OCI-LY3 (cell line): ENCODE measurements around the gene ITGAX.

Experiments used
- H2AFZ ChIP-seq: fragments of 200-600, 300-600 bp; shearing (Covaris generic); 2 replicates; pipeline ENCODE4 v1.6.0; 2014; ENCODE audit warnings: antibody characterized with exemption, low read depth, low read length
- H3K27ac ChIP-seq: fragments of 200-600, 300-600 bp; sonication (generic); 2 replicates; pipeline ENCODE4 v1.5.1; 2014; ENCODE audit warnings: mild to moderate bottlenecking, low read length, moderate library complexity, mixed read lengths
- H3K27me3 ChIP-seq: fragments of 200-600, 300-600 bp; sonication (generic); 2 replicates; pipeline ENCODE4 v1.6.1; 2014; ENCODE audit warnings: low read depth, low read length, mixed read lengths
- H3K36me3 ChIP-seq: fragments of 200-600, 300-600 bp; sonication (generic); replicated peaks from 2 replicates; pipeline ENCODE3; 2014; ENCODE audit warnings: low read depth, low read length, mixed read lengths
- H3K4me1 ChIP-seq: fragments of 300-600, 200-600 bp; sonication (generic); 2 replicates; pipeline ENCODE4 v1.6.1; 2014; ENCODE audit warnings: low read length, mixed read lengths
- H3K4me2 ChIP-seq: fragments of 200-600, 300-600 bp; sonication (generic); 2 replicates; pipeline ENCODE4 v1.6.1; 2014; ENCODE audit warnings: low read length, mixed read lengths
- H3K4me3 ChIP-seq: fragments of 300-600, 200-600 bp; sonication (generic); 2 replicates; pipeline ENCODE4 v1.5.1; 2014; ENCODE audit warnings: antibody characterized with exemption, mild to moderate bottlenecking, low read length, moderate library complexity
- H3K79me2 ChIP-seq: fragments of 300-600, 200-600 bp; shearing (Covaris generic); 2 replicates; pipeline ENCODE4 v1.6.1; 2014; ENCODE audit warnings: mild to moderate bottlenecking, low read length, mixed read lengths
- H3K9ac ChIP-seq: fragments of 300-600, 200-600 bp; shearing (Covaris generic); 2 replicates; pipeline ENCODE4 v1.6.0; 2014; ENCODE audit warnings: mild to moderate bottlenecking, low read length, moderate library complexity
- H3K9me3 ChIP-seq: fragments of 200-600, 300-600 bp; shearing (Covaris generic); 2 replicates; pipeline ENCODE4 v1.6.1; 2014; ENCODE audit warnings: low read length, mixed read lengths; ENCODE audit not compliant: insufficient read depth
- H4K20me1 ChIP-seq: fragments of 200-600, 300-600 bp; sonication (generic); 2 replicates; pipeline ENCODE4 v1.6.1; 2016; ENCODE audit warnings: low read length, mixed read lengths; ENCODE audit not compliant: insufficient read depth
- EZH2phosphoT487 ChIP-seq: fragments of 200-600 bp; shearing (Covaris generic); IDR thresholded peaks from 2 replicates; pipeline ENCODE4 v1.6.1; 2018; ENCODE audit warnings: antibody characterized with exemption, mixed run types, low read depth
- TF ChIP-seq, protein P1 (sequence below): fragments of 200-600, 300-600 bp; sonication (generic); IDR thresholded peaks from 2 replicates; pipeline ENCODE4 v1.5.1; 2014; ENCODE audit warnings: antibody characterized with exemption, low read length, low read depth

ITGAX gene

GRCh38 chr16:31329671-31330552 lies 25.1 kb upstream of the ITGAX start:
- Histone ChIP-seq H3K27me3 (no peaks in the 10 kb centered on the region), H3K4me2 (no peak overlapping the region), H3K9me3 (no peaks in the 10 kb centered on the region), H4K20me1 (no peaks in the 10 kb centered on the region), H2AFZ (no peak overlapping the region), H3K4me1 (no peaks in the 10 kb centered on the region), H3K4me3 (no peak overlapping the region), H3K79me2 (no peaks in the 10 kb centered on the region), H3K9ac (no peak overlapping the region), H3K27ac (no peak overlapping the region), H3K36me3 (peaks cover 4% of the 10 kb centered on the region)
- TF ChIP-seq, protein P1, sequence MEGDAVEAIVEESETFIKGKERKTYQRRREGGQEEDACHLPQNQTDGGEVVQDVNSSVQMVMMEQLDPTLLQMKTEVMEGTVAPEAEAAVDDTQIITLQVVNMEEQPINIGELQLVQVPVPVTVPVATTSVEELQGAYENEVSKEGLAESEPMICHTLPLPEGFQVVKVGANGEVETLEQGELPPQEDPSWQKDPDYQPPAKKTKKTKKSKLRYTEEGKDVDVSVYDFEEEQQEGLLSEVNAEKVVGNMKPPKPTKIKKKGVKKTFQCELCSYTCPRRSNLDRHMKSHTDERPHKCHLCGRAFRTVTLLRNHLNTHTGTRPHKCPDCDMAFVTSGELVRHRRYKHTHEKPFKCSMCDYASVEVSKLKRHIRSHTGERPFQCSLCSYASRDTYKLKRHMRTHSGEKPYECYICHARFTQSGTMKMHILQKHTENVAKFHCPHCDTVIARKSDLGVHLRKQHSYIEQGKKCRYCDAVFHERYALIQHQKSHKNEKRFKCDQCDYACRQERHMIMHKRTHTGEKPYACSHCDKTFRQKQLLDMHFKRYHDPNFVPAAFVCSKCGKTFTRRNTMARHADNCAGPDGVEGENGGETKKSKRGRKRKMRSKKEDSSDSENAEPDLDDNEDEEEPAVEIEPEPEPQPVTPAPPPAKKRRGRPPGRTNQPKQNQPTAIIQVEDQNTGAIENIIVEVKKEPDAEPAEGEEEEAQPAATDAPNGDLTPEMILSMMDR: no peak
- no peak for TF ChIP-seq EZH2phosphoT487

GRCh38 chr16:31330553-31330890 lies 24.5 kb upstream of the ITGAX start:
- no peaks in the 10 kb centered on the region for H3K79me2 ChIP-seq
- TF ChIP-seq, protein P1: no peak
- TF ChIP-seq EZH2phosphoT487: no peak
- H3K4me2 ChIP-seq: no peak overlapping the region
- H2AFZ ChIP-seq: no peak overlapping the region
- no peaks in the 10 kb centered on the region for H3K27me3 ChIP-seq
- no peaks in the 10 kb centered on the region for H3K4me1 ChIP-seq
- no peak overlapping the region for H3K4me3 ChIP-seq
- H3K9ac ChIP-seq: no peak overlapping the region
- H3K27ac ChIP-seq: no peak overlapping the region
- no peaks in the 10 kb centered on the region for H4K20me1 ChIP-seq
- H3K36me3 ChIP-seq: peaks cover 4% of the 10 kb centered on the region
- no peaks in the 10 kb centered on the region for H3K9me3 ChIP-seq

GRCh38 chr16:31331141-31331764 lies 23.7 kb upstream of the ITGAX start:
- no peak overlapping the region for H3K4me2 ChIP-seq
- no peak overlapping the region for H2AFZ ChIP-seq
- no peaks in the 10 kb centered on the region for H4K20me1 ChIP-seq

DNA sequence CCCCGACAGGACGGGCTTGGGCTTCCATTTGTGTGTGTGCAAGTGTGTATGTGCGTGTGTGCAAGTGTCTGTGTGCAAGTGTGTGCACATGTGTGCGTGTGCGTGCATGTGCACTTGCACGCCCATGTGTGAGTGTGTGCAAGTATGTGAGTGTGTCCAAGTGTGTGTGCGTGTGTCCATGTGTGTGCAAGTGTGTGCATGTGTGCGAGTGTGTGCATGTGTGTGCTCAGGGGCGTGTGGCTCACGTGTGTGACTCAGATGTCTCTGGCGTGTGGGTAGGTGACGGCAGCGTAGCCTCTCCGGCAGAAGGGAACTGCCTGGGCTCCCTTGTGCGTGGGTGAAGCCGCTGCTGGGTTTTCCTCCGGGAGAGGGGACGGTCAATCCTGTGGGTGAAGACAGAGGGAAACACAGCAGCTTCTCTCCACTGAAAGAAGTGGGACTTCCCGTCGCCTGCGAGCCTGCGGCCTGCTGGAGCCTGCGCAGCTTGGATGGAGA lies 23.1 kb upstream of the ITGAX start:
- Histone ChIP-seq H2AFZ (no peak overlapping the region), H3K4me3 (no peak overlapping the region), H3K4me1 (no peaks in the 10 kb centered on the region), H3K36me3 (peaks cover 4% of the 10 kb centered on the region), H3K9me3 (no peaks in the 10 kb centered on the region), H3K4me2 (no peak overlapping the region), H3K27ac (no peak overlapping the region), H3K27me3 (no peaks in the 10 kb centered on the region), H4K20me1 (no peaks in the 10 kb centered on the region), H3K9ac (no peak overlapping the region), H3K79me2 (no peaks in the 10 kb centered on the region)
- no peak for TF ChIP-seq EZH2phosphoT487
- TF ChIP-seq, protein P1: no peak

More at GRCh38 chr16:31331141-31331764, 23.7 kb upstream of the ITGAX start:
- no peak overlapping the region for H3K27ac ChIP-seq
- H3K9ac ChIP-seq: no peak overlapping the region
- H3K27me3 ChIP-seq: no peaks in the 10 kb centered on the region
- H3K36me3 ChIP-seq: peaks cover 4% of the 10 kb centered on the region
- H3K4me1 ChIP-seq: no peaks in the 10 kb centered on the region
- H3K79me2 ChIP-seq: no peaks in the 10 kb centered on the region
- H3K4me3 ChIP-seq: no peak overlapping the region
- TF ChIP-seq EZH2phosphoT487: no peak
- TF ChIP-seq, protein P1: no peak
- no peaks in the 10 kb centered on the region for H3K9me3 ChIP-seq
